GM12801 (cell line): Measurements from ENCODE around the gene LRRC41.

Experiments
- TF ChIP-seq, protein P1 (sequence below): IDR thresholded peaks from one replicate; pipeline ENCODE4 v1.5.1; 2011; ENCODE audit warnings: control low read depth; ENCODE audit not compliant: insufficient read length; ENCODE audit errors: extremely low read depth

The LRRC41 gene

DNA sequence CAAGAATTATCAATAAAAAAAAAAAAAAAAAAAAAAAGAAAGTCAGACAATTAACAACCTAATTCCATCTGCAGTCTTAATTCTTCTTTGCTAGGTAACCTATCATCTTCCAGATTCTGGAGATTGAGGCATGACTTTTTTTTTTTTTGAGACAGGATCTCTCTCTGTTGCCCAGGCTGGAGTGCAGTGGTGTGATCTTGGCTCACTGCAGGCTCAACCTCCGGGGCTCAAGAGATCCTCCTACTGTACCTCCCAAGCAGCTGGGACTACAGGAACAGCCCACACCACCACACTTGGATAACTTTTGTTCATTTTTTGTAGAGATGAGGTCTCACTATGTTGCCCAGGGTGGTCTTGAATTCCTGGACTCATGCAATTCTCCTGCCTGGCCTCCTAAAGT, 60.5 kb downstream of the LRRC41 start:
- TF ChIP-seq, protein P1, sequence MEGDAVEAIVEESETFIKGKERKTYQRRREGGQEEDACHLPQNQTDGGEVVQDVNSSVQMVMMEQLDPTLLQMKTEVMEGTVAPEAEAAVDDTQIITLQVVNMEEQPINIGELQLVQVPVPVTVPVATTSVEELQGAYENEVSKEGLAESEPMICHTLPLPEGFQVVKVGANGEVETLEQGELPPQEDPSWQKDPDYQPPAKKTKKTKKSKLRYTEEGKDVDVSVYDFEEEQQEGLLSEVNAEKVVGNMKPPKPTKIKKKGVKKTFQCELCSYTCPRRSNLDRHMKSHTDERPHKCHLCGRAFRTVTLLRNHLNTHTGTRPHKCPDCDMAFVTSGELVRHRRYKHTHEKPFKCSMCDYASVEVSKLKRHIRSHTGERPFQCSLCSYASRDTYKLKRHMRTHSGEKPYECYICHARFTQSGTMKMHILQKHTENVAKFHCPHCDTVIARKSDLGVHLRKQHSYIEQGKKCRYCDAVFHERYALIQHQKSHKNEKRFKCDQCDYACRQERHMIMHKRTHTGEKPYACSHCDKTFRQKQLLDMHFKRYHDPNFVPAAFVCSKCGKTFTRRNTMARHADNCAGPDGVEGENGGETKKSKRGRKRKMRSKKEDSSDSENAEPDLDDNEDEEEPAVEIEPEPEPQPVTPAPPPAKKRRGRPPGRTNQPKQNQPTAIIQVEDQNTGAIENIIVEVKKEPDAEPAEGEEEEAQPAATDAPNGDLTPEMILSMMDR, result no peak

DNA sequence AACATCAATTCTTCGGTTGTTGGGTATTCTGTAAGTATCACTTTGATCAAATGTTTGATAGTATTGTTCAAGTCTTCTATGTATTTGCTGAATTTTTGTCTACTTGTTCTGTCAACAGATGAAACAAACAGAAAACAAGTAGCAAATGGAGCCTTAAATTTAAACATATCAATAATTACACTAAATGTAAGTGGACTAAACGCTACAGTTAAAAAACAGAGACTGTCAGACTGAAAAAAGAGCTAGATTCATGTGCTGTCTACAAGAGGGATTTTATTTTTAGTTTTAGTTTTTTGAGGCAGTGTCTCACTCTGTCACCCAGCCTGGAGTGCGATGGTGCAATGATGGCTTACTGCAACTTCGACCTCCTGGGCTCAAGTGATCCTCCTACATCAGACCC, 66.5 kb downstream of the LRRC41 start:
- TF ChIP-seq, protein P1, result no peak
